Natural killer cell treated with Interleukin-12 subunit alpha and Interleukin-12 subunit beta and Interleukin-15 and Interleukin-18, amount 100 ng/mL, for 72 hours (primary cell): ENCODE measurements around the gene CATSPER1. TPM values are rescaled to one million over a fixed set of nuclear protein-coding genes. Genes with fewer than 3 reads are reported as not detected.

Experiments
- ATAC-seq, 2 donors: fragments of 150-1000 bp; cut with Tn5 transposase in 1 of 2; sonication (Bioruptor Pico), chemical (Tn5 transposase) in 1 of 2; 2 replicates each; pipeline ENCODE4 v1.10.0; 2021
- DNase-seq: peaks from one replicate; pipeline ENCODE4 v3.0.0; 2022; ENCODE audit warnings: low spot score
- H3K27ac Mint-ChIP-seq, 2 donors: 1 replicate in 1 of 2; 2 replicates in 1 of 2; pipeline ENCODE4 v1.8.0; 2022; ENCODE audit warnings: mixed read lengths in 2 of 2, mild to moderate bottlenecking in 1 of 2, moderate library complexity in 1 of 2
- H3K27me3 Mint-ChIP-seq, 2 donors: 1 replicate in 1 of 2; 2 replicates in 1 of 2; pipeline ENCODE4 v1.8.0; 2022; ENCODE audit warnings: mixed read lengths in 2 of 2
- H3K36me3 Mint-ChIP-seq: one replicate; pipeline ENCODE4 v1.8.0; 2022; ENCODE audit warnings: mixed read lengths
- H3K4me1 Mint-ChIP-seq, 2 donors: 1 replicate in 1 of 2; 2 replicates in 1 of 2; pipeline ENCODE4 v1.8.0; 2022; ENCODE audit warnings: low read depth in 2 of 2, mixed read lengths in 2 of 2, mild to moderate bottlenecking in 1 of 2
- H3K4me3 Mint-ChIP-seq: one replicate; pipeline ENCODE4 v1.8.0; 2022; ENCODE audit warnings: mixed read lengths
- H3K9me3 Mint-ChIP-seq: 2 replicates; pipeline ENCODE4 v1.8.0; 2022; ENCODE audit warnings: mixed read lengths
- total RNA-seq, 2 donors: library from RNA; stranded (reverse); gene quantifications; one replicate each; pipeline ENCODE4 v1.2.3, GENCODE V29; 2022

CATSPER1 gene
- total RNA-seq: 1 to 10 TPM; 1.5 to 8.8 TPM

DNA sequence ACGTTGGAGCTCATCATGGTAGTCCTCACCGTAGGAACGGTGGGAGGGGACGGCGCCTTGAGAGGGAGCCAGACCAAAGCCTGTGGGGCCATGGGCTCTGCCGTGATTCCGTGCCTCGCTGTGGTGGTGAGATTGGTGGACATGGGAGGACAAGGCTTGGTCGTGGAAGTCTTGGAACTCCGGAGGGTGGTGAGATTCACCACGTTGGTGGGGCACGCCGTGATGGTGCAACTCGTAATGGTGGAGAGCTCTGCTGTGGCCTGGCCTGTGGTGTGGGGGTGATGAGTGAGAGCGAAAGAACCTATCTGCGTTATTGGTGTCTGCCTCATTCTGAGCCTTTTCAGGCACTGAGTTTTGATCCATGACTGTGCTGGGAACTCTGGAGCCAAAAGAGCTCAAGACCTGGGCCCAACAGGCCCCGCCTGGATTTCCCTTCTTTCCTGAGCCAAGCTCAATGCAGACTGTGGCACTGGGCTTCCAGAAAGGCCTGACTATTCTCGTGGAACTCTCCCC is at the start of gene CATSPER1:
Gene CATSPER1, minus strand, starts transcription at position 463 of the 513 bp plus-strand sequence. Its CDS starts 100 bp downstream, at position 363.
- Mint-ChIP-seq H3K27ac (no peak within 1 kb of the TSS), H3K27me3 (peaks cover 0 to 3% of the 10 kb centered on the region in 2 donors), H3K4me1 (peaks cover 15 to 16% of the 10 kb centered on the region in 2 donors), H3K4me3 (no peak within 1 kb of the TSS), H3K36me3 (no peaks in the 10 kb centered on the region), H3K9me3 (no peaks in the 10 kb centered on the region)
- DNase-seq: no peak
- no peak for ATAC-seq

DNA sequence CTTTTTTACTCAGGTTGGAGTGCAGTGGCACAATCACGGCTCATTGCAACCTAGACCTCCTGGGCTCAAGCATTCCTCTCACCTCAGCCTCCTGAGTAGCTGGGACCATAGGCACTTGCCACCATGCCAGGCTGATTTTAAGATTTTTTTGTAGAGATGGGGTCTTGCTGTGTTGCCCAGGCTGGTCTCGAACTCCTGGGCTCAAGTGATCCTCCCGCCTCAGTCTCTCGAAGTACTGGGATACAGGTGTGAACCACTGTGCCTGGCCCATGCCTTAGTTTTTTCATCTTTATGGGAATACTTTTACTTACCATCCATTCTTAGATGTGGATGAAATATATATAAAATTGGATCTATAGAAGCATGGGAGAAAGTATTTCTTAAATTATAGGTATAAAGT is 49.0 kb upstream of the CATSPER1 start:
- Mint-ChIP-seq H3K36me3 (no peaks in the 10 kb centered on the region), H3K4me3 (no peak overlapping the region), H3K27ac (no peak overlapping the region), H3K9me3 (no peaks in the 10 kb centered on the region), H3K27me3 (no peaks in the 10 kb centered on the region), H3K4me1 (peaks cover 43 to 51% of the 10 kb centered on the region in 2 donors)
- ATAC-seq (no peak), DNase-seq (no peak)

DNA sequence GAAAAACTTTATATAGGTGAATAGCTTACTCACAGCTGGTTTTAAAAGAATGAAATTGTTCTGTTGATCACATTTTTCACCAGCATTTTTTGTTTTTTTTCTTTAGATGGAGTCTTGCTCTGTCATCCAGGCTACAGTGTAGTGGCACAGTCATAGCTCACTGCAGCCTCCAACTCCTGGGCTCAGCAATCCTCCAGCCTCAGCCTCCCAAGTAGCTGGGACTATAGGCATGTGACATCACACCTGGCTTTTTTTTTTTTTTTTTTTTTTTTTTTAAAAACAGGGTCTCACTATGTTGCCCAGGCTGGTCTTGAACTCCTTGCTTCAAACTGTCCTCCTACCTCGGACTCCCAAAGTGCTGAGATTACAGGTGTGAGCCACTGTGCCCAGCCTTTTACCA is 47.4 kb upstream of the CATSPER1 start:
- Mint-ChIP-seq H3K9me3 (no peaks in the 10 kb centered on the region), H3K27me3 (no peaks in the 10 kb centered on the region), H3K4me1 (peaks cover 40 to 45% of the 10 kb centered on the region in 2 donors), H3K4me3 (no peak overlapping the region), H3K27ac (peak overlapping the region in 1 of 2 donors; percentile 95), H3K36me3 (no peaks in the 10 kb centered on the region)
- ATAC-seq (no peak), DNase-seq (no peak)

DNA sequence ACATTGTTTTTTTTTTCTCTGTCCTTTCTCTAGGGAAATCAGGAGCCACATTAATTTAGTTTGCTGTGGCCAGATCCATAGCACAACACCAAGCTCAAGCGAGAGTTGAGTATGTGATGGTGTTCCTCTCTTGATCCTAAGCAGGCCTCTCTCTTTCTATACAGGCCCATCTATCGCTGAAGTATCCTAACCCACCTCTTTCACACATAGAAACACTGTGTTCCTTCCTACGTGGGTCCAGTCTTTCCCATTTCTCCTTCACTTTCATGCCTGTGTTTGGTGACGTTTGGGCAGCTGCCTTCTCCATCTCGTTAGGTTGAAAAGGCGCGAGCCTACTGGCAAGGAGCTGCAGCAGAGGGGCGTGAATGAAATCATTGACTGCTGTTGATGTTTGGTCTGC is 46.2 kb upstream of the CATSPER1 start:
- no peak for ATAC-seq
- peak overlapping the region; percentile 84 to 95 for H3K27ac Mint-ChIP-seq
- H3K9me3 Mint-ChIP-seq: no peaks in the 10 kb centered on the region
- no peak for DNase-seq
- no peaks in the 10 kb centered on the region for H3K27me3 Mint-ChIP-seq
- peak overlapping the region; percentile 91 for H3K4me3 Mint-ChIP-seq
- peaks cover under 1% of the 10 kb centered on the region for H3K36me3 Mint-ChIP-seq
- H3K4me1 Mint-ChIP-seq: peaks cover 43 to 48% of the 10 kb centered on the region in 2 donors

DNA sequence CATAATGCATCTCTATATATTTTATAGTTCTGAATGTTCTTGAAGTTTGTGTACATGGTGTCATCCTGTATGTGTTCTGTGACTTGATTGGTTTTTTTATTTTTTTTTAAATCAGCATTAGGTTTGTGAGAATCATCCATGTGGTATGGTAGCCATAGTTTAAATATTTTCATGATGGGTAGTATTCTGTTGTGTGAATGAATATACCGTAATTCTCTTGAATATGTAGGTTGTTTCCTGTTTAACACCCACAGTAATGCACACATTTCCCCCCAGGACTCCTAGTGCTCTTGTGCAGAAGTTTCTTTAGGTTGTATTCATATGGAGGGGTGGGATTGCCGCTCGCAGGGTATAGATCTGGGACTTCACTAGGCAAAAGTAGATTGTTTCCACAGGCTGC is 45.8 kb upstream of the CATSPER1 start:
- Mint-ChIP-seq H3K9me3 (no peaks in the 10 kb centered on the region), H3K27ac (peak overlapping the region; percentile 84 to 95), H3K4me1 (peaks cover 47 to 53% of the 10 kb centered on the region in 2 donors), H3K4me3 (peak overlapping the region; percentile 91), H3K27me3 (no peaks in the 10 kb centered on the region), H3K36me3 (peaks cover 5% of the 10 kb centered on the region)
- ATAC-seq (no peak), DNase-seq (no peak)

DNA sequence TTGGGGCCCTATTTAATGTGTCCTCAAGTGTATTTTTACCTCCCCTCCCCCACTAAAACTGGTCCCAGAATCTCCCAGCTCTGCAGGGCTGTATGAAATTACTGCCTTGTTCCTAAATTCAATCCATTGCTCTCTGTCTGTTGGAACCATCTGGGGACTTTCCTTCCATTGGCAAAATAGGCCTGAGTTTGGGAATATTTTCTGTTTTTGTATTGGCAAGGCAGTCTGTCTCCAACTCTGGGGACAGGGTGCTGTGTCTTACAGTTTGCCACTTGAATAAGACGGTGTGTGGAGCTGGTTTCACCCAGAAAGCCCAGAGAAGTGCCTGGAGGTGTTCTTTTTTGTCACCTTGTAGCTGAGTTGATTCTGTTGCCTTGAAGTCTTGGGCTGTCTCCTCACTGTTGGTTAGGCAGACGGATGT is 45.1 kb upstream of the CATSPER1 start:
- DNase-seq (no peak), ATAC-seq (no peak)
- Mint-ChIP-seq H3K36me3 (peaks cover 12% of the 10 kb centered on the region), H3K9me3 (no peaks in the 10 kb centered on the region), H3K4me3 (peak overlapping the region; percentile 91), H3K27me3 (no peaks in the 10 kb centered on the region), H3K27ac (peak overlapping the region; percentile 84 to 95), H3K4me1 (peaks cover 54 to 58% of the 10 kb centered on the region in 2 donors)

DNA sequence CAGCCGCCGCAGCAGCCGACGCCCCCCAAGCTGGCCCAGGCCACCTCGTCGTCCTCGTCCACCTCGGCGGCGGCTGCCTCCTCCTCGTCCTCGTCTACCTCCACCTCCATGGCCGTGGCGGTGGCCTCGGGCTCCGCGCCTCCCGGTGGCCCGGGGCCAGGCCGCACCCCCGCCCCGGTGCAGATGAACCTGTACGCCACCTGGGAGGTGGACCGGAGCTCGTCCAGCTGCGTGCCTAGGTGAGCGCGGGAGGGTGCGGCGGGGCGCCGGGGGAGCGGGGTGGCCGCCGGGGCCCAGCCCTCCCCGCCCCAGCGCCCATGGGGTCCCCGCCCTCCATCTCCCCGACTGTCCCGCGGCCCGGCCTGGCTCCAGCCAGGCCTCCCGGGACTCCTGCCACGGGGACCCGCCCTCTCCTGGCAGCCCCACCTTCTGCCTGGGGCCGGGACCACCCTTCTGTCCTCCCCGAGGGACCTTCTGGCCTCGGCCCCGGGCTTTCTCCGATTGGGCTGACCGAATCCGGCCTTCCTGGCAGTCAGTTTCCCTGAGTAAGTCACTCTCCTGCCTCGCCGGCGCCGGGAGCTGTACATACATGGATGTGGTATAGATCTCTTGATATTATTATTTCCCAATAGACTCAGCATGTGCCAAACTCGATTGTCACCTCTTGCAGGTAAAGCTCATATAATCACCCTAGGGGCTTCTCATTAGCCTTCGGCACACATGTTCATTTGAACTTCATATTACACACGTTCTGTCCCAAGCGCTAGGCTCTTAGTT is 44.5 kb upstream of the CATSPER1 start:
- H3K4me3 Mint-ChIP-seq: peak overlapping the region; percentile 91
- ATAC-seq (peak; percentile 13 to 41), DNase-seq (no peak)
- peak overlapping the region; percentile 84 to 95 for H3K27ac Mint-ChIP-seq
- H3K27me3 Mint-ChIP-seq: no peaks in the 10 kb centered on the region
- H3K36me3 Mint-ChIP-seq: peaks cover 15% of the 10 kb centered on the region
- H3K9me3 Mint-ChIP-seq: no peaks in the 10 kb centered on the region
- peaks cover 54 to 58% of the 10 kb centered on the region in 2 donors for H3K4me1 Mint-ChIP-seq

DNA sequence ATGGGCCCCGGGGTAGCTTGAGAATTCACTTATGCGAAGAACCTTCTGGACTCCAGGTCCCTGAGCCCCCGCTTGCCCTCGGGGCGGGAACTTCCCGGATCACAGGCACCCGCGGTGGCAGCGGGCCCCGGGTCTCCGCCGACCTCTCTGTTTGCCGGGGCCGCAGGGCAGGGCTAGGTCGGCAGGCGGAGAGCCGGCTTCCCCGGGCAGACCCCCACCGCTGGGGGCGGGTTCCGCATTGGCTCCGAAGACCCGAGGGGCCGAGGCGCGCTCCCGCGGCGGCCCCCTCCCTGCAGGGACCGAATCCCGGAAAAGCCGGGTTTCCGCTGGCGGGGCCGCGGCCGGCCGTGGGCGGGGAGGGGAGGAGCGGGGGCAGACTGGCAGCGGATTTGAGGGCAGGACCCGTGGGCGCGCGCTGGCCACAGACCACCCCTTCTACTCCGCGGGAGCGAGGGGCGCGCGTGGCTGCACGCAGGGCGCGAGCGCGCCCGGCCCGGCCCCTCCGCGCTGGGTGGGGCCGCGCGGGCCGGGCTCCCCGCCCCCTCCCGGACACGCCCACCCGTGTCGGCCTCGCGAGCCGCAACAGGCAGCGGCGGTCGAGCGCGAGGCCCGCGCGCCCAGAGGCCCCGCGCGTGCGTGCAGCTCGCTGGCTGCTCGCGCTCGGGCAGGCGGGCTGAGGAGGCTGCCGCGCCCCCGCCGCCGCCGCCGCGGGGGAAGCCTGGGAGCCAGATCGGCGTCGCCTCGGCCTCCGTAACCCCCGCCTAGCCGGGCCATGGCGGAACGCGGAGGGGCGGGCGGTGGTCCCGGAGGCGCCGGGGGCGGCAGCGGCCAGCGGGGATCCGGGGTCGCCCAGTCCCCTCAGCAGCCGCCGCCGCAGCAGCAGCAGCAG is 43.7 kb upstream of the CATSPER1 start, which contains the start of gene PACS1:
Gene PACS1, plus strand, starts transcription at position 558 of the 889 bp plus-strand sequence. Its CDS starts 215 bp downstream, at position 773.
- peaks cover 57 to 58% of the 10 kb centered on the region in 2 donors for H3K4me1 Mint-ChIP-seq
- no peaks in the 10 kb centered on the region for H3K9me3 Mint-ChIP-seq
- H3K4me3 Mint-ChIP-seq: peak within 1 kb of the TSS; percentile 91
- H3K27ac Mint-ChIP-seq: peak within 1 kb of the TSS; percentile 92 to 95
- no peaks in the 10 kb centered on the region for H3K27me3 Mint-ChIP-seq
- peak; percentile 88 to 93 for ATAC-seq
- peaks cover 20% of the 10 kb centered on the region for H3K36me3 Mint-ChIP-seq
- peak; percentile 94 for DNase-seq

DNA sequence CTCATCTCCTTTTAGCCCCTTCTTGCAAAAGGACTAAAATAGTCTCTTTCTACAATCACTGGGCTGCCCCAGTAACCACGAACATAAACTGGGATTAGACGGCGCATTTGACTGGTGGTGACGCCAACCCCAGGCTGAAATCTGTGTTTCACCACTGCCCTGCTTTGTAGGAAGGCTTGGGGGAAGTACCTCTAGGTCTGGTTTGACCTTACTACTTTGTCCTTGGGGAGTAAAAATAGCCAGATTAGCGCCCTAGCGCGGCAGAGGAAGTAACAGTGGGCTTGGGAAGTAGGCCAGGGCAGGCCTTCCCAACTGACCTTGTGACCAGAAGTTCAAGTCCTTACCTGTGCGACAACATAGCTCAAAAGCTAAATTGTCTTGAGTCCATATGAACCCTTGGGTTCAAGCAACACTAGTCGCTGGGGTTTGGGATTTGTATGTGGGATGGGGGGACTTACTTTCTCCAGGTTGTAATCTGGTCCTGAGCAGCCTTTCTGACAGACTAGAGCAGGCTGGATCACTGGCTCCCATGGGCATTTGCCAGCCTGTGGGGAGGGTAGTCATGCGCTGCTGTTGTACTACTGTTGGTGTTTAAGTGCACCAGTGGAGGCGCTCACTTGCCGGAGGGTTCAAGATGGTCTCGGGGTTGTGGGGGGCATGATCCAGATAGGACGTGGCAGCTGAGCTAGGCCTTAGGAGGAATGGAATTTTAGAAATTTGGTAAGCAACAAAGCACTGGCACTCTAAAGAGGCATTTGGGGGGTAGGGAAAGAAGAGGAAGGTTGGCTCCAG is 42.8 kb upstream of the CATSPER1 start:
- H3K4me1 Mint-ChIP-seq: peaks cover 55 to 61% of the 10 kb centered on the region in 2 donors
- no peaks in the 10 kb centered on the region for H3K27me3 Mint-ChIP-seq
- H3K9me3 Mint-ChIP-seq: no peaks in the 10 kb centered on the region
- no peak for DNase-seq
- peak overlapping the region; percentile 88 for H3K4me3 Mint-ChIP-seq
- peak overlapping the region; percentile 92 to 94 for H3K27ac Mint-ChIP-seq
- peaks cover 27% of the 10 kb centered on the region for H3K36me3 Mint-ChIP-seq
- peak in 1 of 2 donors; percentile 8 for ATAC-seq

DNA sequence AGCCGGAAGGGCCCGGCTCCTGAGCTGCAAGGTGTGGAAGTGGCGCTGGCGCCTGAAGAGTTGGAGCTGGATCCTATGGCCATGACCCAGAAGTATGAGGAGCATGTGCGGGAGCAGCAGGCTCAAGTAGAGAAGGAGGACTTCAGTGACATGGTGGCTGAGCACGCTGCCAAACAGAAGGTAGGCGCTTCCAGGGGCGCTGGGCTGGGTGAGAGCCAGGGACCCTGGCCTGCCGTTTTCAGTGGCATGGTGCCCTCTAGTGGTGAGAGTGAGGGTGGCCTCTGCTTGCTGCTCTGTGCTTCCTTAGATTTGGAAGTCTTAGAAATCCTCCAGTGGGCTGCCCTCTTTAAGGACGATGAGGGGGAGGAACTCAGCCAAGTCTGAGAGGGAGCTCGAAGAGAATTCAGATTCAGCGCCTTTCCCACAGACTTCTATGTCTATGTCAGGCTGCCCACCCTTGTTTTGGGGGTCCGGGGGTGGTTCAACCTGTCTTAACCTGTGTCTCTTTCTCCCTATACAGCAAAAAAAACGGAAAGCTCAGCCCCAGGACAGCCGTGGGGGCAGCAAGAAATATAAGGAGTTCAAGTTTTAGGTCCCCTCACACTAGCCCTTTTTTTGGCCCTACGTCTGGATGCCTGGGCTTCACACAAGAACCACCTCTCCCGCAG is 42.0 kb upstream of the CATSPER1 start:
- Mint-ChIP-seq H3K4me3 (peak overlapping the region; percentile 88), H3K36me3 (peaks cover 36% of the 10 kb centered on the region), H3K27ac (peak overlapping the region; percentile 92 to 94), H3K27me3 (no peaks in the 10 kb centered on the region), H3K9me3 (no peaks in the 10 kb centered on the region), H3K4me1 (peaks cover 60% of the 10 kb centered on the region in 2 donors)
- DNase-seq (no peak), ATAC-seq (no peak)

DNA sequence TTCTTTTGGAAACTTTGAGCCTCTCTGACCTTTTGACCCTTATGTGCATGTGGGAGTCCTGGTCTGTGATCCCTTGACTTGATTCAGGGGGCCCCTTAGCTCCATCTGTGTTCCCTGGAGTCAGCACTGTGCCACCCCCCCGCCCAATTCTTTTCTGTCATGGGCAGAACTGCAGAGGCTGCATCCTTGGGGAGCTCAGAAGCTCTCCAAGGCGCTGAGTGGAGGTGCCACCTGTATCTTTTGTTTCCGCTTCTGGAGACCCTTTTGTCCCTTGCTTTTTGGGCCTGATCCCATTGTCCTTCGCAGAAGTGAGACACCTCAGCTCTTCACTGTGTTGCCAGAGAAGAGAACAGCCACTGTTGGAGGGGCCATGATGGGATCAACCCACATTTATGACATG is 41.4 kb upstream of the CATSPER1 start:
- Mint-ChIP-seq H3K4me3 (no peak overlapping the region), H3K27me3 (no peaks in the 10 kb centered on the region), H3K27ac (peak overlapping the region; percentile 92 to 94), H3K36me3 (peaks cover 42% of the 10 kb centered on the region), H3K4me1 (peaks cover 54 to 57% of the 10 kb centered on the region in 2 donors), H3K9me3 (no peaks in the 10 kb centered on the region)
- ATAC-seq (no peak), DNase-seq (no peak)

DNA sequence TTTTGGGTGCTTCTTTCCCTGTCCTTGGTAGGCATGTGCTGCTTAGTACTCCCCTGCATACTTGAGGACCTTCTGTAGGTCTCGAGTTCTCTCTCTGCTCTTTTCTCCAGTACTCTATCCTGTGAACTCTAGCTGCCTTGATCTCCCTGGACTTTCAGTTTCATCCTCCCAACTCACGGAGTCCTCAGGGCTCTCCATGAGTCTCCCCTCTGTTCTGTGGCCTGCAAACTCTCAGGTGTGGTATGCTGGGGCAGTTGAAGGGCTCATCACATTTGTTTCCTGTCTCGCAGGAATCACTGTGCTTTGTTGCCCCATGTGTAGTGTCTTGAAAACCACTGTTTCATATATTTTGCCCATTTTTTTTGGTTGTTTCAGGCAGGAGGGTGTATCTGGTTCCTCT is 40.5 kb upstream of the CATSPER1 start:
- DNase-seq (no peak), ATAC-seq (no peak)
- peaks cover 45 to 48% of the 10 kb centered on the region in 2 donors for H3K4me1 Mint-ChIP-seq
- no peaks in the 10 kb centered on the region for H3K9me3 Mint-ChIP-seq
- H3K27me3 Mint-ChIP-seq: no peaks in the 10 kb centered on the region
- H3K27ac Mint-ChIP-seq: peak overlapping the region; percentile 22 to 51
- H3K4me3 Mint-ChIP-seq: no peak overlapping the region
- peaks cover 44% of the 10 kb centered on the region for H3K36me3 Mint-ChIP-seq
